Left cardiac atrium (tissue), 4 donors: ENCODE results near the gene XRCC1. TPM values are rescaled to one million over a fixed set of nuclear protein-coding genes. Genes with fewer than 3 reads are reported as not detected.
"Not testable (repeated sequence)": the region's sequence is repeated elsewhere in the genome, so short reads cannot be mapped to it uniquely, and the experiment has no call there.

Experiments used
- ATAC-seq, 2 donors: fragments of 200-7000 bp; cut with Tn5 transposase; one replicate each; pipeline ENCODE4 v1.9.1; 2020; ENCODE audit warnings: mild to moderate bottlenecking in 2 of 2, moderate library complexity in 2 of 2
- DNase-seq: peaks from one replicate; pipeline ENCODE4 v3.0.0-alpha.2; 2020
- intact Hi-C, 2 donors: fragments of 100-400 bp; cut with DNase I; formaldehyde crosslinking; loops; one replicate each; pipeline versions ENCODE4 v1.14.1 to v1.15.1; 2022 to 2023
- total RNA-seq, 2 donors: library from RNA; stranded (reverse); fragmentation: NEBNext Ultra II Directional; extraction: Animal tissue kit (Norgen Biotek cat#: 25700); gene quantifications; one replicate each; pipeline ENCODE4 v1.2.1, GENCODE V29; 2021
- donor health status: DM: no; HTN: yes; CAD: no.
- donor health status: DM: no; HTN: yes; CAD: no; lungs with severe emphysema.
- donor health status: DM: yes; HTN: yes; CAD: no.
- donor health status: Dilated cardiomyopathy.

The XRCC1 gene
- total RNA-seq, 2 donors from 2014 or later, result 14.0 to 17.4 TPM

- DNase-seq, result peak; percentile 53
- intact Hi-C loops, result loop anchor here in 1 of 2 donors (10.0 kb wide), 1 partner anchor 100 kb away; no protein-coding TSS in a partner anchor
- ATAC-seq, result peak in 1 of 2 donors; percentile 63
Observed at GRCh38 chr19:43555185-43555770, 20.0 kb downstream of the XRCC1 start.

- intact Hi-C loops, result loop anchor here in 1 of 2 donors (10.0 kb wide), 1 partner anchor 100 kb away; no protein-coding TSS in a partner anchor
- DNase-seq (no peak), ATAC-seq (no peak)
Observed at GRCh38 chr19:43554317-43554895, 20.9 kb downstream of the XRCC1 start.

- intact Hi-C loops, result loop anchor here in 1 of 2 donors (10.0 kb wide), 1 partner anchor 101 kb away; no protein-coding TSS in a partner anchor
- ATAC-seq, result no peak
- DNase-seq, result no peak
Observed at GRCh38 chr19:43553656-43554055, 21.7 kb downstream of the XRCC1 start.

GRCh38 chr19:43552616-43553015 is 22.7 kb downstream of the XRCC1 start:
- intact Hi-C loops, result loop anchor here in 1 of 2 donors (10.0 kb wide), 1 partner anchor 102 kb away; no protein-coding TSS in a partner anchor
- DNase-seq, result no peak
- ATAC-seq, result no peak

- intact Hi-C loops, result loop anchor here in 1 of 2 donors (10.0 kb wide), 1 partner anchor 103 kb away; no protein-coding TSS in a partner anchor
- ATAC-seq (no peak), DNase-seq (no peak)
Observed at GRCh38 chr19:43552198-43552450, 23.2 kb downstream of the XRCC1 start.

- DNase-seq (no peak), ATAC-seq (no peak)
- intact Hi-C loops, result loop anchor here in 1 of 2 donors (10.0 kb wide), 1 partner anchor 103 kb away; no protein-coding TSS in a partner anchor
Observed at GRCh38 chr19:43551399-43552197, 23.7 kb downstream of the XRCC1 start.

- no peak for DNase-seq
- intact Hi-C loops, result no loop called here
- ATAC-seq, result no peak
Observed at GRCh38 chr19:43548706-43549105, 26.6 kb downstream of the XRCC1 start.

GRCh38 chr19:43547926-43548325 is 27.4 kb downstream of the XRCC1 start:
- intact Hi-C loops, ATAC-seq, DNase-seq: not testable (repeated sequence)

- no peak for ATAC-seq
- intact Hi-C loops, result no loop called here
Observed at GRCh38 chr19:43546581-43546980, 28.7 kb downstream of the XRCC1 start.

GRCh38 chr19:43545981-43546380 is 29.3 kb downstream of the XRCC1 start:
- DNase-seq, result no peak
- intact Hi-C loops, result no loop called here
- no peak for ATAC-seq

More at GRCh38 chr19:43546581-43546980, 28.7 kb downstream of the XRCC1 start:
- no peak for DNase-seq

GRCh38 chr19:43545276-43545675 is 30.1 kb downstream of the XRCC1 start:
- ATAC-seq (no peak), DNase-seq (no peak)
- intact Hi-C loops, result no loop called here

GRCh38 chr19:43544077-43544476 is 31.2 kb downstream of the XRCC1 start:
- intact Hi-C loops, result no loop called here
- ATAC-seq (no peak), DNase-seq (no peak)

- DNase-seq (no peak), ATAC-seq (no peak)
- intact Hi-C loops, result no loop called here
Observed at GRCh38 chr19:43541920-43542650, 33.2 kb downstream of the XRCC1 start.

GRCh38 chr19:43540381-43540780 is 34.9 kb downstream of the XRCC1 start:
- intact Hi-C loops, result no loop called here
- DNase-seq (no peak), ATAC-seq (no peak)

- no peak for ATAC-seq
- intact Hi-C loops, result loop anchor here in 1 of 2 donors (5.0 to 10.0 kb wide), 2 partner anchors 113 to 246 kb away; partner anchors contain the start of gene KCNN4
- DNase-seq, result no peak
Observed at GRCh38 chr19:43538922-43539321, 36.4 kb downstream of the XRCC1 start.

- DNase-seq, result peak; percentile 82
- intact Hi-C loops, result loop anchor here in 1 of 2 donors (5.0 to 10.0 kb wide), 3 partner anchors 117 to 250 kb away; partner anchors contain the start of gene KCNN4
- peak; percentile 1 to 4 for ATAC-seq
Observed at GRCh38 chr19:43534816-43535761, 40.2 kb downstream of the XRCC1 start.

- intact Hi-C loops, result loop anchor here in 1 of 2 donors (5.0 to 10.0 kb wide), 2 partner anchors 133 to 250 kb away; partner anchors contain the start of gene KCNN4
- no peak for ATAC-seq
- no peak for DNase-seq
Observed at GRCh38 chr19:43534305-43534815, 41.0 kb downstream of the XRCC1 start.
